Right ventricle myocardium superior (tissue), 1 donor: ENCODE measurements around the gene CPZ. TPM values are rescaled to one million over a fixed set of nuclear protein-coding genes. Genes with fewer than 3 reads are reported as not detected.
"Not testable (repeated sequence)": the region's sequence is repeated elsewhere in the genome, so short reads cannot be mapped to it uniquely, and the experiment has no call there.

ENCODE experiments used
- ATAC-seq: fragments of 200-7000 bp; cut with Tn5 transposase; one replicate; pipeline ENCODE4 v1.9.1; 2020; ENCODE audit warnings: mild to moderate bottlenecking; ENCODE audit not compliant: poor library complexity
- DNase-seq: peaks from one replicate; pipeline ENCODE4 v3.0.0-alpha.2; 2020
- intact Hi-C: fragments of 100-400 bp; cut with DNase I; formaldehyde crosslinking; loops from one replicate; pipeline ENCODE4 v1.11.2; 2022
- total RNA-seq: library from RNA; stranded (reverse); fragmentation: NEBNext Ultra II Directional; extraction: Animal tissue kit (Norgen Biotek cat#: 25700); gene quantifications from one replicate; pipeline ENCODE4 v1.2.1, GENCODE V29; 2021
- donor health status: DM: no; HTN: yes; CAD: no; lungs with severe emphysema.

The CPZ gene
- total RNA-seq, 1 donor from 2014 or later: not detected

- intact Hi-C loops: no loop called here
- DNase-seq: peak; percentile 40
These were observed 23.6 kb downstream of the CPZ start for GRCh38 chr4:8615921-8616787.

GRCh38 chr4:8616831-8617230, 24.3 kb downstream of the CPZ start:
- no peak for ATAC-seq
- peak; percentile 17 for DNase-seq
- intact Hi-C loops: no loop called here

More at GRCh38 chr4:8615921-8616787, 23.6 kb downstream of the CPZ start:
- ATAC-seq: no peak

- DNase-seq: peak; percentile 11
- intact Hi-C loops: no loop called here
- no peak for ATAC-seq
These were observed 25.0 kb downstream of the CPZ start for GRCh38 chr4:8617486-8618040.

- ATAC-seq (no peak), DNase-seq (peak; percentile 20)
- intact Hi-C loops: no loop called here
These were observed 25.9 kb downstream of the CPZ start for GRCh38 chr4:8618421-8618820.

- DNase-seq: peak; percentile 29
- ATAC-seq: no peak
- intact Hi-C loops: no loop called here
These were observed 26.6 kb downstream of the CPZ start for GRCh38 chr4:8618961-8619720.

GRCh38 chr4:8621135-8621534, 28.6 kb downstream of the CPZ start:
- peak; percentile 40 for DNase-seq
- intact Hi-C loops, ATAC-seq: not testable (repeated sequence)

GRCh38 chr4:8624601-8625272, 32.2 kb downstream of the CPZ start:
- intact Hi-C loops, DNase-seq: not testable (repeated sequence)
- peak; percentile 65 for ATAC-seq

GRCh38 chr4:8630240-8630905, 37.8 kb downstream of the CPZ start:
- peak; percentile 47 for ATAC-seq
- DNase-seq, intact Hi-C loops: not testable (repeated sequence)

GRCh38 chr4:8631896-8632295, 39.3 kb downstream of the CPZ start:
- intact Hi-C loops, ATAC-seq: not testable (repeated sequence)
- DNase-seq: peak; percentile 27

- intact Hi-C loops, ATAC-seq: not testable (repeated sequence)
- peak; percentile 33 for DNase-seq
These were observed 42.2 kb downstream of the CPZ start for GRCh38 chr4:8634773-8635172.

GRCh38 chr4:8635897-8636554, 43.5 kb downstream of the CPZ start:
- peak; percentile 74 for ATAC-seq
- intact Hi-C loops, DNase-seq: not testable (repeated sequence)

- DNase-seq (no peak), ATAC-seq (no peak)
- intact Hi-C loops: no loop called here
These were observed 45.0 kb downstream of the CPZ start for GRCh38 chr4:8637456-8637984.

GRCh38 chr4:8639021-8639420, 46.5 kb downstream of the CPZ start:
- no peak for ATAC-seq
- intact Hi-C loops: no loop called here
- no peak for DNase-seq

GRCh38 chr4:8639777-8640720, 47.5 kb downstream of the CPZ start:
- ATAC-seq: no peak
- intact Hi-C loops: no loop called here
- peak; percentile 31 for DNase-seq

GRCh38 chr4:8640816-8641215, 48.3 kb downstream of the CPZ start:
- DNase-seq: no peak

GRCh38 chr4:8641256-8641655, 48.7 kb downstream of the CPZ start:
- intact Hi-C loops: no loop called here

More at GRCh38 chr4:8640816-8641215, 48.3 kb downstream of the CPZ start:
- intact Hi-C loops: no loop called here
- ATAC-seq: no peak

More at GRCh38 chr4:8641256-8641655, 48.7 kb downstream of the CPZ start:
- ATAC-seq: no peak
- no peak for DNase-seq
